ENCODE data around the gene RAP1GAP.

RAP1GAP gene

DNA sequence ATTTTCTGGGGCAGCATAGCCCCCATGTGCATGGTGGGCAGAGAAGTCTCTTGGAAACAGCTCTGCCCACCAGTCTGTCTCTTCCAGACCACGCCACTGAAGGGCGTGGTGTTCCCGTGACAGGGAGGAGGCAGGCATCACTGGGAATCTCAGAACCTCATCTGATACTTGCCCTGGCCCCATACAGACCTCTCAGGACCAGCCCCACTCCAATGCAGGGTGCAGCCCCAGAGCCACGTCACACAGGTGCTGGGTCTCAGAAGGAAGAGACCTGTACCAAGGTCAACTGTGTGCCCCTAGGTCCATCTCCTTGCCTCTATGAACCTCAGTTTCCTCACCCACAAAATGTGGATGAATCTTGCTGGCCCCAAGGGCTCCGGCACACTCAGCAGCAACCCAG lies 7.3 kb downstream of the RAP1GAP start:
- DNase-seq = no peak

- no peak for DNase-seq
Observed at GRCh38 chr1:21659924-21660326, 9.2 kb downstream of the RAP1GAP start.

DNA sequence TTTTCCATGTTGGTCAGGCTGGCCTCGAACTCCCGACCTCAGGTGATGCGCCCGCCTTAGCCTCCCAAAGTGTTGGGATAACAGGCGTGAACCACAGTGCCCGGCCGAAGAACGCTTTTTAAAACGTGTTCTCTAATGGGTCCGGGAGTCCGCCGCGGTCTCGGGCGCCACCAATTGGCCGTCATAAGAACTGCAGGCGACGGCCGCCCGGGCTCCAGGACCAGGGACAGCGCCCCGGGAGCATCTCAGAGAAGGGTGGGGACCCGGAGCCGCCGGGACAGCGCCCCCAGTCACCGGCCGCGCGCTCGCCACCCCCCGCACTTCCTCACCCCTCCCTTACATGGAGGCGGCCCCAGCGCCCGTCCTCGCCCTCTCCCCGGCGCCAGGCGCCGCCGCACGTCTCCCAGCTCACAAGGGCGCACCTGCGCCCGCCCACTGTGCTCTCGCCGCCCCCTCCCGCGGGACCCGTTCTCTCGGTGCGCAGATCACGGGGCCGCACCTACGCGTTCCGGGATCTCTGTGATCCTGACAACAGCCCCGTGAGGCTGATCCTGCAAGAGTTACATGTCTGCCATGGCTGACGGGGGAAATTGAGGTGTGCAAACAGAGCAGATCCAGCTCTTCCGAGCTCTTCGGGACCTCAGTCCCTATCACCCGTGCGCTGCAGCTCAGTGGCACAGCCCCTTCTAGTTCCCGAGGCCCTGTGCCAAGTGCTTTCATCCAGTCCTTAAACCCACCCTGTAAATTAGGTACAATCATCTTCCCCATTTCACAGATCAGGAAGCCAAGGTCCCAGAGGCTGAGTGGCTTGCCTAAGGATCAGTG lies 9.8 kb downstream of the RAP1GAP start:
- DNase-seq = peak; percentile 87

GRCh38 chr1:21657456-21658190 lies 11.5 kb downstream of the RAP1GAP start:
- DNase-seq = no peak

DNA sequence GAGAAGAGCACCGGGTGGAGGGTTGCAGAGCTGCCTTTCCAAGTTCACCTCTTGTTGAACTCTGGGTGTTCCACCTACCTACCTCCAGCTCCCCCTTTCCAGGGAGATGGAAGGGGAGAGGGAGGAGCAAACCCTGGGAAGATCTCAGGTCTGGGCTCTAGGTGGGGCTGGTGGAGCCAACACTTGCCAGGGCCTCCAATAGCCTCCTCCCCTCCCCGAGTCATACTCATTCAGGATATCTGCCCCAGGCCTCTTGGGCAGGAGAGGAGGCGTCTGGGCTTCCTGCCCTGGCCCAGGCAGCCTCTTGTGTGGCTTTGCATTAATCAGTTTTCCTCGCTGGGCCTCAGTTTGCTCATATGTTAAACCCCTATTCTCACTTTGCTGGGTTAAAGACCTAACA lies 13.4 kb downstream of the RAP1GAP start:
- DNase-seq = peak; percentile 90

- DNase-seq = no peak
Observed at GRCh38 chr1:21655259-21655658, 13.9 kb downstream of the RAP1GAP start.

DNA sequence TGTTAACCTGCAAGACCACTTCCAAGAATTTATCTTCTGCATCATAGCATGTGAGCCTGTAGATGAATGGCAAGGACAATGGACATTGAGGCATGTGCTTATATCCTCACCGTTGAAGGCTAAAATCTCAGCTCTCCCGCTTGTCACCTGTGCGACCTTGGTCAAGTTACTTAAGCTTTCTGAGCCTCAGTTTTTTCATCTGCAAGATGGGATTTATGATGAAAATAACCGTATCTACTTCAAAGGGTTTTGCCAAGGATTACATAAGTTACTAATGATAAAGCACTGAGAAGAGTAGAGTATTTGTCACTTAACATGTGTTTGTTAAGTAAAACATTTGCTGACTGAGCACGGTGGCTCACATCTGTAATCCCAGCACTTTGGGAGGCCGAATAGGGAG lies 14.9 kb downstream of the RAP1GAP start:
- DNase-seq = no peak

DNA sequence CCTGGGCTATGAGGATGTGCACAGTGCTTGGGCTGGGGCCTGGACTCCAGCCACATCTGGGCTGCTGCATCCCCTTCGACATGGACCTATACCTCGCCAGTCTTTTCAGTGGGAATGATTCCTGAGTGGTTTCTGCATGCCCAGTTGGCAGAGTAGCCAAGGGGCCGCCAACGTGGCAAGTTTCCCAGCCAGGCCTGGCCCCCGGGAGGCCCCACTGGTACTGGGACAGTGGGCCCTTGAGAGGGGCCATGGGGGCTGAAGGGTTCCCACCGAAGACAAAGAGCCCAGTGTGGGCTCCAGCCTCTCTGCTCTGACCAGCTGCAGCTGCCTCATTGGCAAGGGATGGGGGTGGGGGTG lies 15.4 kb downstream of the RAP1GAP start:
- no peak for DNase-seq

GRCh38 chr1:21652937-21653743 lies 16.0 kb downstream of the RAP1GAP start:
- DNase-seq = no peak

DNA sequence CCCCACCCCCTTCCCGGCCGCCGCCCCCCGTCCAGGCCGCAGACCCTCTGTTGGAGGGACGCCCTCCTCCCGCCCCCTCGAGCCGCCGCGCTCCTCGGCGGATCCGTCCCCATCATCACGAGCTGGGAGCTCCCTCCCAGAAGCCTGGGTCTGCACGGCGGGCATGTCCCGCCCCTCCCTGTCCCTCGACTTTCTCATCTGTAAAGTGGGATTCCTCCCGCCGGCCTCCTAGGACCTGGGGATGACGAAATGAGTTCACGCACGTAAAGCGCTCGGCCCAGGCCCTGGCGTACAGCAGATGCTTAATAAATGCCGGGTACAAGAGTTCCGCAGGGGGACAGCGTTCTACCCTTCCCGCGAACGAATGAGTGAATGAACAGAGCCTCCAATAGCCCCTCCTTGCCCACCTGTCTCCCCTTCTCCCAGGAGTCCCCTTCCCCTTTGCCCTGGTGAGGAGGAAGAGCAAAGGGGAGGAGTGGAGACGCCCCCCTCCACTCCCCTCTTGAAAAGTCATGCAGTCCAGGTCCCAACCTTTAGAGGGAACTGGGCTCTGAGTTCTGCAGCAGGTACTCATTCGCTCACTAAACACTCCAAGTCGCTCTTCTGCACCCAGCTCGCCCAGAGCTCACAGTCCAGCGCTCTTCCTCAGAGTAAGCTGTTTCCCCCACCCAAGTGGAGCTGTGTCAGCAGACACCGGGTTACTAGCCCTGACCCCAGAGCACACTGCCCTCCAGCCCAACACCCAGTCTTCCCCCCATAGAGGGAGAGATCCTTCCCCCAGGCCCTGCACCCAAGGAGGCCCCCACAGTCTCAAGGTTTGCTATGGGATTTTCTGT lies 16.8 kb downstream of the RAP1GAP start:
- DNase-seq = no peak

- no peak for DNase-seq
Observed at GRCh38 chr1:21651214-21652042, 17.7 kb downstream of the RAP1GAP start.

DNA sequence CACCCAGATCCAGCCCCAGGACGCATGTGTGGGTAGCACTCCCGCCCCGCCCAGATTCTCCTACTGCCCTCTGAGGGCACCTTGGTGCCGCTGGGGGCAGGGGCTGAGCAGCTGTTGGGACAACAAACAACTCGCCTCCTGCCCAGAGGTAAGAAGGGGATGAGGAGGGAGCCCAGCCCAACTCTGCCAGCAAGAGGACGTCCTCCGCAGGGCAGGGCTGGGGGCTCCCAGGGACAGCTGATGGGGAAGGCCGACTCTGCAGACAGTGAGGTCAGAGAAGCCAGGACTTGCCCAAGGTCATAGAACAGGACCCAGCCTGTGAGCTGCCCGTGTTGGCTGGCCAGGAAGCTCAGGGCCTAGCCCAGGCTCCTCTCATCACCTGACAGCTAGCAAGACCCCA lies 18.8 kb downstream of the RAP1GAP start:
- no peak for DNase-seq

DNA sequence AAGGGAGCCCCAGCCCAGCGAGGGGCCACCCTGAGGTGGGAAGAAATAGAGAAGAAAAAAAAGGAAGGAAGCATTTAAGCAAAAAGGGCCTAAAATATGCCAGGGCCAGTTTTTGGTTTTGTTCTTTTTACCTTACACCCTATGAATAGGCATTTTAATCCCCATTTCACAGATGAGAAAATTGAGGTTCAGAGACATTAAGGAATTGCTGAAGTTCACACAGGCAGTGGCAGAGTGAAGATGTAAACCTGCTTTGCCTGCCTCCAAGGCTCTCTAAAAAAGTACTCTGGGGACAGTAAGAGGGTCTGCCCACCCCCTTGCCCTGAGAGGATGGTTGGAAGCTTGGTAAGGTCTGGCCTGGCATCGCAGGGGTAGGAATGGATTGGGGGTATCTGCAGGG lies 19.8 kb downstream of the RAP1GAP start:
- no peak for DNase-seq

GRCh38 chr1:21648791-21649190 lies 20.4 kb downstream of the RAP1GAP start:
- no peak for DNase-seq

- DNase-seq = no peak
Observed at GRCh38 chr1:21648352-21648730, 20.8 kb downstream of the RAP1GAP start.

DNA sequence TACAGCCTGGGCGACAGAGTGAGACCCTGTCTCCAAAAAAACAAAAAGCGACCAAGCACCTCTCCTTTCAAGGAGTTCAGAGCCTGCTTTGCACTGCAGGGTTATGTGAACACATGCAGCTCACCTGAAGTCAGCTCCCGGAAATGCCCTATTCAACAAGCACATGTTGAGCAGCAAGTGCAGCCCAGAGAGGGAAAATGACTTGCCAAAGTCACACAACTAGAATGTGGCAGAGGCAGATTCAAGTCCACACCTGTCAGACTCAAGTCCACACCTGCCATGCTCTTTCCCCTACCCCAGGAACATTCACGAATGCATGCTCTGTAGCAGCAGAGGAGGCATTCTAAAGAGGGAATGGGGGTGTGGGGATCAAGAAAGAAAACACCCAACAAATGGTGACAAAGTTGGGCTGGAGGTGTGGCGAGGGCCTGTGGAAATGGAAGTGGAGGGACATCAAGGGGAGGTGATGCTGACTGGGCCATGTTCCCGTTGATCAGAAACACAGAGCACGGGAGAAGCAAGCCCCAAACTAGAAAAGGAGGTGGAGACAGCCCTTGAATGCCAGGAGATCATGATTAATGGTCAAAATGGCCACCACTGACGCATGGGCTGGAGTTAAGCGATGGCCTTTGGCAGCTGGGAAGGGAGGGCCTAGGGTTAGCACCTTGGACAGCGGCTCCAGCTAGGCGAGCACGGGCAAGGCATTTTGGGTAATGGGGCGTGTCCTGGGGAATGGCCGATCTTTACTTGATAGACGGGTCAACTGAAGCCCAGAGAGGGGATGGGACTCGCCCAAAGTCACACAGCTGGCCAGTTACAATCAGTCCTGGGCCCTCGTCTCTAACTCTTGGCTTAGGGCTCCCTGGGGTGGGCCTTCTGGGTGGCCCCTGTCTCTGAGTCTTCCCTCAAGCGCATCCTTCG lies 21.5 kb downstream of the RAP1GAP start:
- no peak for DNase-seq

GRCh38 chr1:21645550-21645949 lies 23.6 kb downstream of the RAP1GAP start:
- DNase-seq = no peak

DNA sequence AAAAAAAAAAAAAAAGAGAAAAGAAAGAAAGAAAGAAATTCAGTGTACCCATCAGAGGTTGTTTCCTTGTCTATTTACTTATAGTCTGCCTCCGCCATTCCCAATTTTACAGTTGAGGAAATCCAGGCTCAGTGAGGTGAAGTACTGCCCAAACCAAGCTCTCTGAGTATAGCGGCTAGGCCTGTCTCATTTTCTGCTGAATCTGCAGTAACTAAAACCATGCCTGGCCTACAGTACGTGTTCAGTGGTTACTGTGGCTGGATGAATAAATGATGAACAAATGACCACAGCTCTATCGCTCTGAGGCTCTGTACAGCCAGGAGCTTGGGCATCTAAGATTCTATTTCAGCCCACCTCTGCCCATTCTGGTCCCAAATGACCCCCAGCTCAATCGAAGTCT lies 24.3 kb downstream of the RAP1GAP start:
- DNase-seq = no peak

- DNase-seq = no peak
Observed at GRCh38 chr1:21644348-21644747, 24.8 kb downstream of the RAP1GAP start.

DNA sequence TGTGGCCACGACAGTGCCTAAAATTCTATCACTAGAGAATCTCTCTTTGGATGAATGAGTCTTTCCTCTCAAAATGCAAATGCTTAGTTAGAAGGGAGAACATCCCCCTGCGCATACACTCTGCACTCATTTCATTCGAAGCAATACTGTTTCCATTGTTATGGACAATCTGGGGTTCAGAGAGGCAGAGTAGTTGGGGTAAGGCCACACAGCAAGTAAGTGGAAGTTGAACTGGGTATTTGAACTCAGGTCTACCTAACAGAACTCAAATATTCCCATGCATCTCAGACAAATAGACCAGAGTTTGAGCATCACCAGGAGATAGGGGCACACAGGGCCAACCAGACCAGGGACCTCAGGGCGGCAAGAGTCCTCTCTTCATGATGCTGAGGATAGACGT lies 25.5 kb downstream of the RAP1GAP start:
- no peak for DNase-seq
